Transverse colon (tissue), 4 donors: ENCODE data around the gene RTL10.

Experiments used
- POLR2A ChIP-seq: fragments of 450-650 bp; IDR thresholded peaks from one replicate; pipeline ENCODE4 v1.6.1; 2016; ENCODE audit warnings: antibody characterized with exemption, mild to moderate bottlenecking, moderate library complexity
- POLR2AphosphoS5 ChIP-seq, 3 donors: sonication (generic); formaldehyde crosslinking; IDR thresholded peaks; one replicate each; pipeline ENCODE4 v1.6.1; 2016; ENCODE audit warnings: antibody characterized with exemption in 3 of 3
- TF ChIP-seq, protein P1 (sequence below), 5 experiments: fragments of 200-600 bp in 3 of 5; fragments of 450-650 bp in 2 of 5; sonication (generic) in 3 of 5; IDR thresholded peaks; 1 replicate in 2 of 5; 2 replicates in 3 of 5; pipeline ENCODE4 v1.5.1; 2016 to 2017; ENCODE audit warnings: antibody characterized with exemption in 5 of 5, inconsistent platforms in 3 of 5, mild to moderate bottlenecking in 2 of 5, moderate library complexity in 1 of 5

DNA sequence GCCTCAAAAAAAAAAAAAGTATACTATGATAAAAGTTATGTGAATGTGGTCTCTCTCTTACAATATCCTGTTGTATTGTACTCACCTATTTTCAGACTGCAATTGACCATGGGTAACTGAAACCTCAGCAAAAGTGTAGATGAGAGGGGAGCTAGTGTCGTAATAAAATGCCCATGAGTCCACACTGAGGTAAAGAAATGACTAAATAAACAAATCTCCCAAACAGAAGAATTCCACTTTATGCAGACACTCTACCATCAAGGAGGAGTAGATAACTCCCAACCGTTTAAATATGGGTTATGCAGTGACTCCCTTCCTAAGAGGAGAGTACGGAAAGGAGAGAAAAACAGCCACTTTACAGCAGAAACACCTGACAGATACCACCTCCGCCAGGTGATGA is 14.6 kb downstream of the RTL10 start:
- no peak for TF ChIP-seq POLR2AphosphoS5 (IDR thresholded peaks at IDR 0.05)
- TF ChIP-seq, protein P1, sequence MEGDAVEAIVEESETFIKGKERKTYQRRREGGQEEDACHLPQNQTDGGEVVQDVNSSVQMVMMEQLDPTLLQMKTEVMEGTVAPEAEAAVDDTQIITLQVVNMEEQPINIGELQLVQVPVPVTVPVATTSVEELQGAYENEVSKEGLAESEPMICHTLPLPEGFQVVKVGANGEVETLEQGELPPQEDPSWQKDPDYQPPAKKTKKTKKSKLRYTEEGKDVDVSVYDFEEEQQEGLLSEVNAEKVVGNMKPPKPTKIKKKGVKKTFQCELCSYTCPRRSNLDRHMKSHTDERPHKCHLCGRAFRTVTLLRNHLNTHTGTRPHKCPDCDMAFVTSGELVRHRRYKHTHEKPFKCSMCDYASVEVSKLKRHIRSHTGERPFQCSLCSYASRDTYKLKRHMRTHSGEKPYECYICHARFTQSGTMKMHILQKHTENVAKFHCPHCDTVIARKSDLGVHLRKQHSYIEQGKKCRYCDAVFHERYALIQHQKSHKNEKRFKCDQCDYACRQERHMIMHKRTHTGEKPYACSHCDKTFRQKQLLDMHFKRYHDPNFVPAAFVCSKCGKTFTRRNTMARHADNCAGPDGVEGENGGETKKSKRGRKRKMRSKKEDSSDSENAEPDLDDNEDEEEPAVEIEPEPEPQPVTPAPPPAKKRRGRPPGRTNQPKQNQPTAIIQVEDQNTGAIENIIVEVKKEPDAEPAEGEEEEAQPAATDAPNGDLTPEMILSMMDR (IDR thresholded peaks at IDR 0.05): no peak
- no peak for TF ChIP-seq POLR2A
